ENCODE measurements around the gene TBX10.

Gene TBX10

GRCh38 chr11:67668192-67668551 is 28.6 kb upstream of the TBX10 start:
- no peak for TF ChIP-seq CTCF (IDR thresholded peaks at IDR 0.05; ENCODE audit: insufficient read depth, low read length, missing control alignments)
- CTCF ChIA-PET, result no interaction called here
- no peak overlapping the region for H3K4me3 ChIP-seq (ENCODE audit: low read depth, low read length)
- POLR2A ChIA-PET, result no interaction called here
- DNase-seq (ENCODE audit: low read depth, low spot score), result no peak

- H3K4me3 ChIP-seq (ENCODE audit: low read depth, low read length), result no peak overlapping the region
- DNase-seq (ENCODE audit: low read depth, low spot score), result no peak
- ChIA-PET CTCF (interaction anchor here (1.0 to 1.1 kb wide), 2 partner anchors 37 to 53 kb away, joined by 3 to 4 read pairs; no protein-coding TSS in a partner anchor), POLR2A (no interaction called here)
- TF ChIP-seq CTCF (IDR thresholded peaks at IDR 0.05; ENCODE audit: insufficient read depth, low read length, missing control alignments), result no peak
Observed at GRCh38 chr11:67667490-67668191, 28.1 kb upstream of the TBX10 start.

- ChIA-PET CTCF (interaction anchor here (0.7 to 1.1 kb wide), 3 partner anchors 9 to 53 kb away, joined by 3 to 4 read pairs (median 3); no protein-coding TSS in a partner anchor), POLR2A (no interaction called here)
- no peak overlapping the region for H3K4me3 ChIP-seq (ENCODE audit: low read depth, low read length)
- no peak for DNase-seq (ENCODE audit: low read depth, low spot score)
- TF ChIP-seq CTCF (IDR thresholded peaks at IDR 0.05; ENCODE audit: insufficient read depth, low read length, missing control alignments), result no peak
Observed at GRCh38 chr11:67666676-67667489, 27.3 kb upstream of the TBX10 start.

GRCh38 chr11:67666303-67666645 is 26.7 kb upstream of the TBX10 start:
- H3K4me3 ChIP-seq (ENCODE audit: low read depth, low read length), result no peak overlapping the region
- ChIA-PET POLR2A (no interaction called here), CTCF (interaction anchor here (0.7 to 1.0 kb wide), 2 partner anchors 9 to 52 kb away, joined by 3 read pairs; no protein-coding TSS in a partner anchor)
- no peak for DNase-seq (ENCODE audit: low read depth, low spot score)
- no peak for TF ChIP-seq CTCF (IDR thresholded peaks at IDR 0.05; ENCODE audit: insufficient read depth, low read length, missing control alignments)

- ChIA-PET POLR2A (no interaction called here), CTCF (no interaction called here)
- no peak overlapping the region for H3K4me3 ChIP-seq (ENCODE audit: low read depth, low read length)
- no peak for TF ChIP-seq CTCF (IDR thresholded peaks at IDR 0.05; ENCODE audit: insufficient read depth, low read length, missing control alignments)
- DNase-seq (ENCODE audit: low read depth, low spot score), result no peak
Observed at GRCh38 chr11:67665541-67666302, 26.2 kb upstream of the TBX10 start.

Data from AG04449 (cell line).